Activated CD8-positive, alpha-beta memory T cell treated with anti-CD3 and anti-CD28 coated beads, Interleukin-2, amount 50 U/mL, for 24 hours (primary cell): ENCODE measurements around the gene AMHR2.
"Not testable (repeated sequence)": the region's sequence is repeated elsewhere in the genome, so short reads cannot be mapped to it uniquely, and the experiment has no call there.

Experiments used
- DNase-seq: peaks from one replicate; pipeline ENCODE4 v3.0.0-alpha.2; 2020; ENCODE audit errors: extremely low read depth

AMHR2 gene

GRCh38 chr12:53414756-53415417, 8.8 kb upstream of the AMHR2 start:
- DNase-seq: no peak

DNA sequence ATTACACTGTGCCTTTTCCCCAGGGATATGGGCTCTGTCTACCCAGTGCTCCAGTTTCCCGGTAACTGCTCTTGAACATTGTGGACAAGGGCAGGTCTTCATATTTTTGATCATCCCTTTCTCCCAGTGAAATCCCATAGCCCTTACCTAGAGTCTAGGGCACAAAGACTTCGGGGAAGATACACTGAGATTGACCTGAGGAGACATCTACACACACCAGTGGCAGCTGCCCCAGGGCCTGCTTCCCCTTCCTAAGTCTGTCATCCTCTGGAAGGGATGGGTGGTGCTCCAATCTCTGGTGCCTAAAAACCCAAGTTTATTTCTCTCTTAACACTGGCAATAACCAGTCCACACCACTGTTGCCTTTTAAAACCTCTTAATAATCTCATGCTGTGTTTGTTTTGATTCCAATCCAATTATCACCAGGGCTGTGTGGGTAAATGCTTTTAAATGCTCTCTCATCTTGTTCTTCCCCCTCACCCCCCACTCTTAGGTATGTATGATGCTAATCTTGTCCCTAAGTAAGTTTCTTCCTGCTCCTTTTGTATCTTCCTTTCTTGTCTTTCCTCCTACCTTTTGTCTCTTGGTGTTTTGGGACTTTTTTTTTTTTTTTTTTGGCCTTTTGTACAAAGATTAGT, 7.8 kb upstream of the AMHR2 start:
- not testable (repeated sequence) for DNase-seq

DNA sequence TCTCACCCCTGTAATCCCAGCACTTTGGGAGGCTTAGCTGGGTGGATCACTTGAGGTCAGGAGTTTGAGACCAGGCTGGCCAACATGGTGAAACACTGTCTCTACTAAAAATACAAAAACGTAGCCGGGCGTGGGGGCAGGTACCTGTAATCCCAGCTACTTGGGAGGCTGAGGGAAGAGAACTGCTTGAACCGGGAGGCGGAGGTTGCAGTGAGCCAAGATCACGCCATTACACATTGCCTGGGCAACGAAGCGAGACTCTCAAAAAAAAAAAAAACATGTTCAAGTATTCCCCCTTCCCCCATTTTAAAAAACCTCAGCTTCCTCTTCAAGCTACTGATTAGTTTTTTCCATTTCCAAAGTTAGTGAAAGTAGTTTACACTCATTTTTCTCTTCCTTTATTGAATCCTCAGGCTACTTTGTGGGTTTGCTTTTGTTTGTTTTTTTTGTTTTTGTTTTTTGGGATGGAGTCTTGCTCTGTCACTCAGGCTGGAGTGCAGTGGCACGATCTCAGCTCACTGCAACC, 6.3 kb upstream of the AMHR2 start:
- not testable (repeated sequence) for DNase-seq

DNA sequence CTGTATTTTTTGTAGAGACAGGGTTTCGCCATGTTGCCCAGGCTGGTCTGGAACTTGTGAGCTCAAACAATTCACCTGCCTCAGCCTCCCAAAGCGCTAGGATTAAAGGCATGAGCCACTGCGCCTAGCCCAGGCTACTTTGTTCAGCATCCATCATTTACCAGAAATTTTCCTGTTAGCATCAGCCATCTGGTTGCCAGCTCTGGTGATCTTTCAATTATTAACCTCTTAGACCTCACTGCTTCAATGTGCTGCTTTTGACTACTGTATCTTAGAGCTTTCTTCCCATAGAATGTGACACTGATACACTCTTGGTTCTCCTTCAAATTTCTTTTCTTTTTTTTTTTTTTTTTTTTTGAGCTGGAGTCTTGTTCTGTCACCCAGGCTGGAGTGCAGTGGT, 5.4 kb upstream of the AMHR2 start:
- DNase-seq: no peak

DNA sequence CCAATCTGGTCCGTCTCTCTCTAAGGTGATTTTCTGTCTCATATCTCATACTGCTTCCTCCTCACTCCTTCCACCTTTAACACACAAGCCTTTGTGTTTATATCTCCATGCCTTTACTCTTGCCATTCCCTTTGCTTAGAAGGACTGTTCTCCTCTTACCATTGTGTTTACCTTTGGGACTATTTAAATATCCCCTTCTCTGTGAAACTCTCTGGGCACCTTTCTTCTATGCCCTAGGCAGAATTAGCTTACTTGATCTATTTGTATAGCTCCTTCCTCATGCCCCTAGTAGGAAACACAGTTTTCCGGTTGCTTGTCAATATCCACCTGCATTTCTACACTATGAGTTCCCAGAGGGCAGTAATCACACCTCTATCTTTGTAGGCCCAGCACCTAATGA, 3.9 kb upstream of the AMHR2 start:
- DNase-seq: no peak

DNA sequence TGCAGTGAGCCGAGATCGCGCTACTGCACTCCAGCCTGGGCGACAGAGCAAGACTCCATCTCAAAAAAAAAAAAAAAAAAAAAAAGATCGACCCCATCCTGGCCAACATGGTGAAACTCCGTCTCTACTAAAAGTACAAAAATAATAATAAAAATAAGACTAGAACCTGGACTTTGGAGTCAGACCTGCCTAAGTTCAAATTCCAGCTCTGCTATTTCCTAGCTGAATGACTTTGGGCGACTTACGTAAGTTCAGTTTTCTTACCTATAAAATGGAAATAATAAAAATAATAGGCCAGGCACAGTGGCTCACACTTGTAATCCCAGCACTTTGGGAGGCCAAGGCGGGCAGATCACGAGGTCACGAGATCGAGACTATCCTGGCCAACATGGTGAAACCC, 1.4 kb upstream of the AMHR2 start:
- not testable (repeated sequence) for DNase-seq

DNA sequence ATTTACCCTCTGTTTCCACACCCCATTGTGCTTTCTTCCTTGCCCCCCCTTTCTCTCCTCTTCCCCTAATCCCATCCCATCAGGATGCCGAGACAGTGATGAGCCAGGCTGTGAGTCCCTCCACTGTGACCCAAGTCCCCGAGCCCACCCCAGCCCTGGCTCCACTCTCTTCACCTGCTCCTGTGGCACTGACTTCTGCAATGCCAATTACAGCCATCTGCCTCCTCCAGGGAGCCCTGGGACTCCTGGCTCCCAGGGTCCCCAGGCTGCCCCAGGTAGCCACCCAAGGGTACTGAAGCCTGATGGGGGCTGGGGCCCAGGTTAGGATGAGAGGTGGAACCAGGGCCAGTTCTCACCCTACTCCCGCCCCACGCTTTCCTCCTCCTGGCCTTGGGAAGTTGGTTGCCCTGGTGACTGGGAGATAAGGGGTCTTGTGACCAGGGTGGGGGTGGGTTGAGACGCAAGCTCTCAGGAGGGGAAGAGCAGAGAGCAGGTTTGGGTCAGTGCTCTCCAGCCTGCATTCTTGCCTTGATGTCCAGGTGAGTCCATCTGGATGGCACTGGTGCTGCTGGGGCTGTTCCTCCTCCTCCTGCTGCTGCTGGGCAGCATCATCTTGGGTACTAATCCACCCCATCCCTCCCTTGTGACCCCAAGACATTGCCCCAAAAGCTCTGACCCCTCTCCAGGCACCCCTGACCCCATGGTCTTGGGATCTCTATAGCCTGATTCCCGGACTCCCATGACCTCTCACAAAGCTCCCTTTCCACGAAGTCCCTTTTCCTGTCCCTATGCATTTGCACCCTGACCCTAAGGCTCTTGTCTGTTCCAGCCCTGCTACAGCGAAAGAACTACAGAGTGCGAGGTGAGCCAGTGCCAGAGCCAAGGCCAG, 1.2 kb downstream of the AMHR2 start:
- no peak for DNase-seq

GRCh38 chr12:53425515-53426150, 2.0 kb downstream of the AMHR2 start:
- no peak for DNase-seq

DNA sequence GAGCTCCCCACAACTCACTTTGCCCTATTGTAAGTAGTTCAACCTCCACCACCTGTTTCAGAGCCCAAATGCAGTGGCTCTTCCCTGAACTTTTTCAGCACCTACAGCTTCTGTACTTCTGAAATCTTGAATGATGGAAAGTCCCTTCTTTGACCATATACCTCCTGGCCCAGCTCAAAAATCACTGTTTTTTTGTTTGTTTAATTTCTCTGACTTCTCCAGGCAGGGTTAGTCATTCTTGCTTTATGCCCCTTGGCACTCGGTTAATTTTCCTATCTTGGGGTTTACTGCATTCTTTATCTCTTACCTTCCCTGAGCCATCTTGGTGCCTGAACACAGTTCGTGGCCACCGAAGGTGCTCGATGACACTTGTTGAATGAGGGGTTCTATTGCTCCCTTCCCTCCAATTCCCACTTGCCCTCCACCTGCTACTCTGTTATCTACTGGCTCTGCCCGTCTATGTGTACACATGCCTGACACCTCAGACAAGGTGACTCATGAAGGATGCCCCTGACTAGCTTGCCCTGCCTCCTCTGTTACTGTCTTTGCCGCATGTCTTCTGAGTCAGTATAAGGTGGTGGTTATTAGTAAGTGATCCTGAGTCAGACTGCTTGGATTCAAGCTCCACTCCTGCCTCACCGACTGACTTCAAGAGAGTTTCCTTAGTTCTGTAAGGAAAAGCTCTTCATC, 4.4 kb downstream of the AMHR2 start:
- DNase-seq: peak; percentile 8

DNA sequence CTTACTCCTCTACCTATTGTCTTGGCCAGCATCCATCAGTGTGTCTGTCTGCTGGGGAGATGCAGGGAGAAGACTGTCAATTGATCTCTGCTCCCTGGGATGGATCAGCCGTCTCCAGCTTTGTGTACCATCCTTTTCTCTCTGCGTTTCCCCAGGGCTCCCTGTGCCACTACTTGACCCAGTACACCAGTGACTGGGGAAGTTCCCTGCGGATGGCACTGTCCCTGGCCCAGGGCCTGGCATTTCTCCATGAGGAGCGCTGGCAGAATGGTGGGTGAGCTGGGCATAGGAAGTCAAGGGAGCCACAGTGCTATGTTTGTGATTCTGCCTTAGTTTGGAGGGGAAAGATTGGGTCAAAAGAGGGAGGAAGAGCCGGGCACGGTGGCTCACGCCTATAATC, 5.1 kb downstream of the AMHR2 start:
- DNase-seq: no peak

DNA sequence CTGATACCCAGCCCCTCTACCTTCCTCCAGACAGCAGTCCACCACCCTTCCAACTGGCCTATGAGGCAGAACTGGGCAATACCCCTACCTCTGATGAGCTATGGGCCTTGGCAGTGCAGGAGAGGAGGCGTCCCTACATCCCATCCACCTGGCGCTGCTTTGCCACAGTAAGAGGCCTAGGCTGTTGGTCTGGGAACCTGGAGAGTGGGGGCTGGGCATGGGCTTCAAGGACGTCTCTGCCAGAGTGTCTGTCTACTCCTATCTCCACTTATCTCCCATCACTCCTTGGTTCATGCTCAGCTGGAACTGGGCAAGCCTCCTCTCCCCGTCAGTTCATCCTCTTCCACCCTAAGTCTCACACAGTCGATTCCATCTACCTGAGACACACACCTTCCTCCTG, 6.5 kb downstream of the AMHR2 start:
- DNase-seq: no peak

- DNase-seq: no peak
Measured at GRCh38 chr12:53431187-53431586, 7.5 kb downstream of the AMHR2 start.

DNA sequence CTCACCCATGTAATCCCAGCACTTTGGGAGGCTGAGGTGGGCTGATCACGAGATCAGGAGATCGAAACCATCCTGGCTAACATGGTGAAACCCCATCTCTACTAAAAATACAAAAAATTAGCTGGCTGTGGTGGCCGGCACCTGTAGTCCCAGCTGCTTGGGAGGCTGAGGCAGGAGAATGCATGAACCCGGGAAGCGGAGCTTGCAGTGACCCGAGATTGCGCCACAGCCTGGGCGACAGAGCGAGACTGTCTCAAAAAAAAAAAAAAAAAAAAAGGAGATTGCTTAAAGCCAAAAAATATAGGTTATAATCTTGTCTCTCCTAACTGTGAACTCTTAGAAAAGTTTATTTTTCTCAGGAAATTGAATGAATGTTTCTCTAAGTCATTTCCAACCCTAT, 11.7 kb downstream of the AMHR2 start:
- DNase-seq: not testable (repeated sequence)

- not testable (repeated sequence) for DNase-seq
Measured at GRCh38 chr12:53439582-53439981, 15.9 kb downstream of the AMHR2 start.

DNA sequence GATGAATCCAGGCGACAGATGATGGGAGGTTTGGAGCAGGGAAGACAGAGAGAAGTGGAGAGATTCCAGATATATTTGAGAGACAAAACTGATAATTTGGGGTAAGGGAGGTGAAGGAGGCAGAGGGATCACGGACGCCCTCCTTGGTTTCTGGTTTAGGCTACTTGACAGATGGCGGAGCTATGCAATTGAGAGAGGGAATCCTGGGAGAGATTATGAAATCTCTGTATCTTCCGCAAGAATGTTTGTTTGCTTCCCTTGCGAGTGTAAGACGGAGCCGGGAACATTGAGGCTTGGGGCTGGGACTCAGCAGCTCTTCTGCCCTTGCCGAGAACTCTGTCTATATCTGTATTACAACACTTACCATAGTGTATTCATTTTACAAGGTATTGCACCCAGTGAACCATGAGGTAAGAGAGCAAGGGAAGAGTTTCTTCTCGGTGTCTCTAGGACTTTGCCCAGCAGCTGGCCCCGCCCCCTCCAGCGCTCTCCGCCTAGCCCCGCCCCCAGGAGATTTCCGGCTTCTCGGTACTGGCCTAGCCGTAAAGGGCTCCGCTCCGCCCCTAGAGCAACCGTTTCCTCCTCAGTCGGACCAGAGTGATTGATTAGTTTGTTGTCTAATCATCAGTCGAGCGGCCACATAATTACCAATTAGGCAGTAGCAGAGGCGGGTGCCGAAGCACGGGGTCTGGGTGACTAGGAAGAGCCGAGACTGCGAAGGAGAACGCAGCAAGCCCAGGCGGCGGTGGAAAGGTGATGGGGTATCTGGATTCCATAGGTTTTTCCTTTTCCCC, 17.6 kb downstream of the AMHR2 start, which contains the start of gene PRR13:
Gene PRR13 (plus strand): TSS at position 695 of the 794 bp plus-strand sequence. CDS start 981 bp downstream, outside the sequence.
- peak; percentile 98 for DNase-seq

- no peak for DNase-seq
Measured at GRCh38 chr12:53443955-53444354, 20.3 kb downstream of the AMHR2 start.

GRCh38 chr12:53444593-53445325, 21.1 kb downstream of the AMHR2 start:
- not testable (repeated sequence) for DNase-seq

- DNase-seq: no peak
Measured at GRCh38 chr12:53450936-53451335, 27.3 kb downstream of the AMHR2 start.

DNA sequence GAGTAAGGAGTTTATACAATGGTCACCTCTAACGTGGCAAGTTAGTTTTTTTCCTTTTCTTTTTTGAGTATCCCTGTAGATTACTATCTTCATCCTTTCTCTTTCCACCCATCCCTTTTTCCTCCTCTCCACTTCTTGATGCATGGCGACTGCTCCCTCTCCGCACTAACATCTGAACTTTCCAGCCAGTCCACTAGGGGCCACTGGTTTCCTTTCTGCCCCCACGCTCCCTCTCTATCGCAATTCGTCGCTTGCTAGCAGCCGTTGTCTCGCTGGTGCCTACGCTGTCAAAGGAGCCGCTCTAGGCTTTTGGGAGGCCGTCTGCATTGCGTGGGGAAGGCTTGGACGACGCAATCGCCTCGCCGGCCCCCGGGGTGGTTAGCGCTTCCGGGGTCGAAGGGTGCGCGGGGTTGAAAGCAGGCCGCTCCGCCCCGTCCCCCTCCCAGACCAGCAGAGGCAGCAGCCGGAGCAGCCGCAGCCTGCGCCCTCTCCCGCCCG, 28.1 kb downstream of the AMHR2 start, which contains the start of gene PCBP2:
Gene PCBP2 (plus strand): TSS at position 442 of the 498 bp plus-strand sequence. CDS start 2,699 bp downstream, outside the sequence.
- DNase-seq: peak; percentile 90
